WTC11 (cell line): ENCODE results near the gene GSG1L. TPM values are rescaled to one million over a fixed set of nuclear protein-coding genes. Genes with fewer than 3 reads are reported as not detected.

Experiments
- ATAC-seq: fragments of 200-7000 bp; cut with Tn5 transposase; 2 replicates; pipeline ENCODE4 v1.10.0; 2021; ENCODE audit warnings: mild to moderate bottlenecking, moderate library complexity
- CTCF ChIA-PET: fragments of 300-600 bp; sonication (Branson Sonifier 250); formaldehyde crosslinking; loops from one replicate; lab custom pipeline; 2021; ENCODE audit warnings: antibody characterized with exemption; lab: Charles Lee
- POLR2A ChIA-PET: fragments of 350-600 bp; sonication (Branson Sonifier 250); formaldehyde crosslinking; loops from one replicate; lab custom pipeline; 2021; ENCODE audit warnings: antibody characterized with exemption; lab: Charles Lee
- DNase-seq: peaks from one replicate; pipeline ENCODE4 v3.0.0; 2021; ENCODE audit warnings: low spot score
- H3K27ac Mint-ChIP-seq: 2 replicates; pipeline ENCODE4 v1.8.0; 2021; ENCODE audit warnings: mixed read lengths
- H3K27me3 Mint-ChIP-seq: 2 replicates; pipeline ENCODE4 v1.8.0; 2021; ENCODE audit warnings: low read depth, mild to moderate bottlenecking, moderate library complexity, mixed read lengths
- H3K36me3 Mint-ChIP-seq: 2 replicates; pipeline ENCODE4 v1.8.0; 2021; ENCODE audit warnings: mixed read lengths
- H3K4me1 Mint-ChIP-seq: 2 replicates; pipeline ENCODE4 v1.8.0; 2022; ENCODE audit warnings: mixed read lengths
- H3K4me3 Mint-ChIP-seq: 2 replicates; pipeline ENCODE4 v1.8.0; 2021; ENCODE audit warnings: mild to moderate bottlenecking, moderate library complexity, mixed read lengths
- H3K9me3 Mint-ChIP-seq: 2 replicates; pipeline ENCODE4 v1.8.0; 2021; ENCODE audit warnings: mixed read lengths
- ATF6 ChIP-seq: sonication (generic); formaldehyde crosslinking; IDR thresholded peaks from 2 replicates; pipeline ENCODE4 v1.8.1; 2023; ENCODE audit warnings: mild to moderate bottlenecking, missing genetic modification reagents
- EMX1 ChIP-seq: fragments of 250-450 bp; sonication (Bioruptor Pico); IDR thresholded peaks from 2 replicates; pipeline ENCODE4 v1.8.0; 2021; ENCODE audit warnings: mild to moderate bottlenecking
- FOXJ3 ChIP-seq: sonication (generic); formaldehyde crosslinking; IDR thresholded peaks from 2 replicates; pipeline ENCODE4 v1.9.0; 2021; ENCODE audit warnings: missing genetic modification reagents, mild to moderate bottlenecking, borderline replicate concordance
- GABPB1 ChIP-seq: sonication (generic); formaldehyde crosslinking; IDR thresholded peaks from 2 replicates; pipeline ENCODE4 v1.8.1; 2023; ENCODE audit warnings: mild to moderate bottlenecking, missing genetic modification reagents
- HMGA2 ChIP-seq: fragments of 250-450 bp; sonication (Bioruptor Pico); IDR thresholded peaks from 2 replicates; pipeline ENCODE4 v1.4.0; 2021; ENCODE audit warnings: mild to moderate bottlenecking, moderate library complexity
- IRF2 ChIP-seq: sonication (generic); formaldehyde crosslinking; IDR thresholded peaks from 2 replicates; pipeline ENCODE4 v1.8.0; 2022; ENCODE audit warnings: low read depth, missing genetic modification reagents, borderline replicate concordance
- JUN ChIP-seq: sonication (generic); formaldehyde crosslinking; IDR thresholded peaks from 2 replicates; pipeline ENCODE4 v1.8.0; 2023; ENCODE audit warnings: mild to moderate bottlenecking, missing genetic modification reagents
- MAX ChIP-seq: sonication (generic); formaldehyde crosslinking; IDR thresholded peaks from 2 replicates; pipeline ENCODE4 v1.8.0; 2022; ENCODE audit warnings: mild to moderate bottlenecking, missing genetic modification reagents
- MXD4 ChIP-seq: fragments of 250-450 bp; sonication (Bioruptor Pico); IDR thresholded peaks from 2 replicates; pipeline ENCODE4 v1.8.0; 2021; ENCODE audit warnings: mild to moderate bottlenecking, moderate library complexity, borderline replicate concordance
- MYBL2 ChIP-seq: sonication (generic); formaldehyde crosslinking; IDR thresholded peaks from 2 replicates; pipeline ENCODE4 v1.8.1; 2023; ENCODE audit warnings: mild to moderate bottlenecking, moderate library complexity, missing genetic modification reagents
- NR3C1 ChIP-seq: sonication (generic); formaldehyde crosslinking; conservative IDR thresholded peaks from 2 replicates; pipeline ENCODE4 v1.8.1; 2023; ENCODE audit warnings: low read depth, mild to moderate bottlenecking, missing genetic modification reagents
- PRRX2 ChIP-seq: fragments of 250-450 bp; sonication (Bioruptor Pico); IDR thresholded peaks from 2 replicates; pipeline ENCODE4 v1.8.0; 2021; ENCODE audit warnings: mild to moderate bottlenecking
- SMAD4 ChIP-seq: sonication (generic); formaldehyde crosslinking; IDR thresholded peaks from 2 replicates; pipeline ENCODE4 v1.8.0; 2022; ENCODE audit warnings: mild to moderate bottlenecking, missing genetic modification reagents
- TCF7 ChIP-seq: sonication (generic); formaldehyde crosslinking; IDR thresholded peaks from 2 replicates; pipeline ENCODE4 v1.8.0; 2022; ENCODE audit warnings: mild to moderate bottlenecking, low read depth, missing genetic modification reagents, moderate library complexity
- ZNF138 ChIP-seq: sonication (generic); formaldehyde crosslinking; conservative IDR thresholded peaks from 2 replicates; pipeline ENCODE4 v1.8.1; 2022; ENCODE audit warnings: mild to moderate bottlenecking, moderate library complexity, missing genetic modification reagents
- ZNF317 ChIP-seq: sonication (generic); formaldehyde crosslinking; IDR thresholded peaks from 2 replicates; pipeline ENCODE4 v1.8.1; 2023; ENCODE audit warnings: low read depth, mild to moderate bottlenecking, moderate library complexity, missing genetic modification reagents, borderline replicate concordance
- total RNA-seq: library from RNA; stranded (reverse); gene quantifications from 3 replicates; pipeline ENCODE4 v1.2.3, GENCODE V29; 2021
- TF ChIP-seq, protein P1 (sequence below): fragments of 250-450 bp; sonication (Bioruptor Pico); IDR thresholded peaks from 2 replicates; pipeline ENCODE4 v1.9.0; 2021; ENCODE audit warnings: mild to moderate bottlenecking
- TF ChIP-seq, protein P2 (sequence below): sonication (generic); formaldehyde crosslinking; IDR thresholded peaks from 2 replicates; pipeline ENCODE4 v1.8.1; 2022; ENCODE audit warnings: low read depth, mild to moderate bottlenecking, moderate library complexity, missing genetic modification reagents, borderline replicate concordance
- TF ChIP-seq, protein P3 (sequence below): fragments of 250-450 bp; sonication (Bioruptor Pico); IDR thresholded peaks from 2 replicates; pipeline ENCODE4 v1.9.0; 2021; ENCODE audit warnings: mild to moderate bottlenecking
- TF ChIP-seq, protein P4 (sequence below): sonication (generic); formaldehyde crosslinking; IDR thresholded peaks from 2 replicates; pipeline ENCODE4 v1.8.0; 2022; ENCODE audit warnings: mild to moderate bottlenecking, missing genetic modification reagents
- TF ChIP-seq, protein P5 (sequence below): sonication (generic); formaldehyde crosslinking; IDR thresholded peaks from 2 replicates; pipeline ENCODE4 v1.8.1; 2022; ENCODE audit warnings: low read depth, missing genetic modification reagents, borderline replicate concordance
- TF ChIP-seq, protein P6 (sequence below): fragments of 200-600 bp; IDR thresholded peaks from 2 replicates; pipeline ENCODE4 v1.8.0; 2022; ENCODE audit warnings: antibody characterized with exemption

The GSG1L gene
- total RNA-seq, 1 experiment from 2014 or later: 0.28 TPM

GRCh38 chr16:27841061-27841801, 222.3 kb downstream of the GSG1L start (continued):
- no peak for TF ChIP-seq MAX (CRISPR knock-in tag)
- TF ChIP-seq, protein P1, sequence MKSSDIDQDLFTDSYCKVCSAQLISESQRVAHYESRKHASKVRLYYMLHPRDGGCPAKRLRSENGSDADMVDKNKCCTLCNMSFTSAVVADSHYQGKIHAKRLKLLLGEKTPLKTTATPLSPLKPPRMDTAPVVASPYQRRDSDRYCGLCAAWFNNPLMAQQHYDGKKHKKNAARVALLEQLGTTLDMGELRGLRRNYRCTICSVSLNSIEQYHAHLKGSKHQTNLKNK (CRISPR knock-in tag): no peak
- no peak for TF ChIP-seq IRF2
- TF ChIP-seq, protein P2, sequence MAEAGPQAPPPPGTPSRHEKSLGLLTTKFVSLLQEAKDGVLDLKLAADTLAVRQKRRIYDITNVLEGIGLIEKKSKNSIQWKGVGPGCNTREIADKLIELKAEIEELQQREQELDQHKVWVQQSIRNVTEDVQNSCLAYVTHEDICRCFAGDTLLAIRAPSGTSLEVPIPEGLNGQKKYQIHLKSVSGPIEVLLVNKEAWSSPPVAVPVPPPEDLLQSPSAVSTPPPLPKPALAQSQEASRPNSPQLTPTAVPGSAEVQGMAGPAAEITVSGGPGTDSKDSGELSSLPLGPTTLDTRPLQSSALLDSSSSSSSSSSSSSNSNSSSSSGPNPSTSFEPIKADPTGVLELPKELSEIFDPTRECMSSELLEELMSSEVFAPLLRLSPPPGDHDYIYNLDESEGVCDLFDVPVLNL (CRISPR knock-in tag): no peak
- no peak for TF ChIP-seq HMGA2 (CRISPR knock-in tag)
- TF ChIP-seq FOXJ3 (CRISPR knock-in tag): no peak
- no peak for TF ChIP-seq EMX1 (CRISPR knock-in tag)
- TF ChIP-seq GABPB1 (CRISPR knock-in tag): no peak
- TF ChIP-seq, all 79 proteins: peak for 0

DNA sequence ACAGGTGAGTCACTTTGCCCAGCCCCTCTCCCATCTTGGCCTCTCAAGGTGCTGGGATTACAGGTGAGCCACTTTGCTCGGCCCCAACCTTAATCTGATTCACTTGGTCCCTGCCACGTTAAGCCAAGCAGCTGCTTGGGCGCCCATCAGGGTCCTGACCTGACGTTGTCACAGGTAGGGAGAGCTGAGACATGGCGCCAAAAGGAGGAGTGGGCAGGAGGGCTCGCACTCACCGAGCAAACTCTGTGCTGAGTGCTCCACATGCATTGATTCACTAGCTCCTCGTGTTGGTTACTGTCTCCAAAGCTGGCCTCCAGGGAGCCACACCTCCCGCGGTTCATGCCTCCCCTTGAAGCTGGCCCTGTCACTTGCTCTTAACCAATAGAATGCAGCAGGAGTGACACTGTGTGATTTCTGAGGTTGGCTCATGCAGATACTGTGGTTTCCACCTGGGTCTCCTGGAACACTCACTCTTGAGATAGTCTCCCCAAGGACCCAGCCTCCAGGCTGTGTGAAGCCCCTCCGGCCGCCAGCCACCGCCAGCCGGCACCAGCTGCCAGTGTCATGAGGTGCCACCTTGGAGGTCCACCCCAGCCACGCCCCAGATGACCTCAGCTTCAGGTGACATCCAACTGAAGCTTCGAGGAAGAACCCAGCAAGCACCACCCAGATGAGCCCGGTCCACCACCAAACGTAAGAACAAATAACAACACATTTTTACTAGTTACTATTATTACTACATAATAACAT, 223.0 kb downstream of the GSG1L start:
- ATAC-seq (no peak), DNase-seq (no peak)
- ChIA-PET CTCF (no interaction called here), POLR2A (no interaction called here)
- Mint-ChIP-seq H3K4me1 (peaks cover 9% of the 10 kb centered on the region), H3K27ac (no peak overlapping the region), H3K9me3 (peaks cover 5% of the 10 kb centered on the region), H3K27me3 (no peaks in the 10 kb centered on the region), H3K4me3 (no peak overlapping the region), H3K36me3 (no peaks in the 10 kb centered on the region)
- TF ChIP-seq, protein P3, sequence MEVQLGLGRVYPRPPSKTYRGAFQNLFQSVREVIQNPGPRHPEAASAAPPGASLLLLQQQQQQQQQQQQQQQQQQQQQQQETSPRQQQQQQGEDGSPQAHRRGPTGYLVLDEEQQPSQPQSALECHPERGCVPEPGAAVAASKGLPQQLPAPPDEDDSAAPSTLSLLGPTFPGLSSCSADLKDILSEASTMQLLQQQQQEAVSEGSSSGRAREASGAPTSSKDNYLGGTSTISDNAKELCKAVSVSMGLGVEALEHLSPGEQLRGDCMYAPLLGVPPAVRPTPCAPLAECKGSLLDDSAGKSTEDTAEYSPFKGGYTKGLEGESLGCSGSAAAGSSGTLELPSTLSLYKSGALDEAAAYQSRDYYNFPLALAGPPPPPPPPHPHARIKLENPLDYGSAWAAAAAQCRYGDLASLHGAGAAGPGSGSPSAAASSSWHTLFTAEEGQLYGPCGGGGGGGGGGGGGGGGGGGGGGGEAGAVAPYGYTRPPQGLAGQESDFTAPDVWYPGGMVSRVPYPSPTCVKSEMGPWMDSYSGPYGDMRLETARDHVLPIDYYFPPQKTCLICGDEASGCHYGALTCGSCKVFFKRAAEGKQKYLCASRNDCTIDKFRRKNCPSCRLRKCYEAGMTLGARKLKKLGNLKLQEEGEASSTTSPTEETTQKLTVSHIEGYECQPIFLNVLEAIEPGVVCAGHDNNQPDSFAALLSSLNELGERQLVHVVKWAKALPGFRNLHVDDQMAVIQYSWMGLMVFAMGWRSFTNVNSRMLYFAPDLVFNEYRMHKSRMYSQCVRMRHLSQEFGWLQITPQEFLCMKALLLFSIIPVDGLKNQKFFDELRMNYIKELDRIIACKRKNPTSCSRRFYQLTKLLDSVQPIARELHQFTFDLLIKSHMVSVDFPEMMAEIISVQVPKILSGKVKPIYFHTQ (CRISPR knock-in tag): no peak
- TF ChIP-seq, protein P4, sequence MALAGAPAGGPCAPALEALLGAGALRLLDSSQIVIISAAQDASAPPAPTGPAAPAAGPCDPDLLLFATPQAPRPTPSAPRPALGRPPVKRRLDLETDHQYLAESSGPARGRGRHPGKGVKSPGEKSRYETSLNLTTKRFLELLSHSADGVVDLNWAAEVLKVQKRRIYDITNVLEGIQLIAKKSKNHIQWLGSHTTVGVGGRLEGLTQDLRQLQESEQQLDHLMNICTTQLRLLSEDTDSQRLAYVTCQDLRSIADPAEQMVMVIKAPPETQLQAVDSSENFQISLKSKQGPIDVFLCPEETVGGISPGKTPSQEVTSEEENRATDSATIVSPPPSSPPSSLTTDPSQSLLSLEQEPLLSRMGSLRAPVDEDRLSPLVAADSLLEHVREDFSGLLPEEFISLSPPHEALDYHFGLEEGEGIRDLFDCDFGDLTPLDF (CRISPR knock-in tag): no peak
- TF ChIP-seq, protein P5, sequence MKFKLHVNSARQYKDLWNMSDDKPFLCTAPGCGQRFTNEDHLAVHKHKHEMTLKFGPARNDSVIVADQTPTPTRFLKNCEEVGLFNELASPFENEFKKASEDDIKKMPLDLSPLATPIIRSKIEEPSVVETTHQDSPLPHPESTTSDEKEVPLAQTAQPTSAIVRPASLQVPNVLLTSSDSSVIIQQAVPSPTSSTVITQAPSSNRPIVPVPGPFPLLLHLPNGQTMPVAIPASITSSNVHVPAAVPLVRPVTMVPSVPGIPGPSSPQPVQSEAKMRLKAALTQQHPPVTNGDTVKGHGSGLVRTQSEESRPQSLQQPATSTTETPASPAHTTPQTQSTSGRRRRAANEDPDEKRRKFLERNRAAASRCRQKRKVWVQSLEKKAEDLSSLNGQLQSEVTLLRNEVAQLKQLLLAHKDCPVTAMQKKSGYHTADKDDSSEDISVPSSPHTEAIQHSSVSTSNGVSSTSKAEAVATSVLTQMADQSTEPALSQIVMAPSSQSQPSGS (CRISPR knock-in tag): no peak
- TF ChIP-seq, protein P6, sequence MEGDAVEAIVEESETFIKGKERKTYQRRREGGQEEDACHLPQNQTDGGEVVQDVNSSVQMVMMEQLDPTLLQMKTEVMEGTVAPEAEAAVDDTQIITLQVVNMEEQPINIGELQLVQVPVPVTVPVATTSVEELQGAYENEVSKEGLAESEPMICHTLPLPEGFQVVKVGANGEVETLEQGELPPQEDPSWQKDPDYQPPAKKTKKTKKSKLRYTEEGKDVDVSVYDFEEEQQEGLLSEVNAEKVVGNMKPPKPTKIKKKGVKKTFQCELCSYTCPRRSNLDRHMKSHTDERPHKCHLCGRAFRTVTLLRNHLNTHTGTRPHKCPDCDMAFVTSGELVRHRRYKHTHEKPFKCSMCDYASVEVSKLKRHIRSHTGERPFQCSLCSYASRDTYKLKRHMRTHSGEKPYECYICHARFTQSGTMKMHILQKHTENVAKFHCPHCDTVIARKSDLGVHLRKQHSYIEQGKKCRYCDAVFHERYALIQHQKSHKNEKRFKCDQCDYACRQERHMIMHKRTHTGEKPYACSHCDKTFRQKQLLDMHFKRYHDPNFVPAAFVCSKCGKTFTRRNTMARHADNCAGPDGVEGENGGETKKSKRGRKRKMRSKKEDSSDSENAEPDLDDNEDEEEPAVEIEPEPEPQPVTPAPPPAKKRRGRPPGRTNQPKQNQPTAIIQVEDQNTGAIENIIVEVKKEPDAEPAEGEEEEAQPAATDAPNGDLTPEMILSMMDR: no peak
- TF ChIP-seq MXD4 (CRISPR knock-in tag): no peak
- no peak for TF ChIP-seq NR3C1
- no peak for TF ChIP-seq ZNF138 (CRISPR knock-in tag)
- no peak for TF ChIP-seq TCF7 (CRISPR knock-in tag)
- TF ChIP-seq SMAD4 (CRISPR knock-in tag): no peak
- TF ChIP-seq JUN (CRISPR knock-in tag): no peak
- no peak for TF ChIP-seq ZNF317 (CRISPR knock-in tag)
- TF ChIP-seq ATF6 (CRISPR knock-in tag): no peak
- no peak for TF ChIP-seq MYBL2 (CRISPR knock-in tag)
- TF ChIP-seq PRRX2 (CRISPR knock-in tag): no peak
